Left ventricle myocardium superior (tissue), 1 donor: ENCODE data around the gene CKS2. TPM values are rescaled to one million over a fixed set of nuclear protein-coding genes. Genes with fewer than 3 reads are reported as not detected.

ENCODE experiments used
- ATAC-seq: fragments of 200-7000 bp; cut with Tn5 transposase; one replicate; pipeline ENCODE4 v1.9.1; 2020; ENCODE audit warnings: mild to moderate bottlenecking, moderate library complexity
- DNase-seq: peaks from one replicate; pipeline ENCODE4 v3.0.0-alpha.2; 2020
- intact Hi-C: fragments of 100-400 bp; cut with micrococcal nuclease; formaldehyde crosslinking; loops from one replicate; pipeline ENCODE4 v1.11.0; 2022
- microRNA-seq: library from miRNA; unstranded; fragments of <30 nt; microRNA quantifications from one replicate; pipeline ENCODE4 v1.2.0, GENCODE V29; 2020; ENCODE audit warnings: borderline number of aligned reads
- total RNA-seq: library from RNA; stranded (reverse); fragmentation: NEBNext Ultra II Directional; extraction: Animal tissue kit (Norgen Biotek cat#: 25700); gene quantifications from one replicate; pipeline ENCODE4 v1.2.1, GENCODE V29; 2021
- donor health status: DM: no; HTN: yes; CAD: no; lungs with severe emphysema.

CKS2 gene
- total RNA-seq, 1 donor from 2014 or later, result 11.2 TPM

GRCh38 chr9:89361816-89362646 is 51.0 kb downstream of the CKS2 start:
- no peak for DNase-seq
- no peak for ATAC-seq
- intact Hi-C loops, result no loop called here

- intact Hi-C loops, result no loop called here
These were observed 51.8 kb downstream of the CKS2 start for GRCh38 chr9:89362647-89363310.

GRCh38 chr9:89363311-89363670 is 52.3 kb downstream of the CKS2 start:
- ATAC-seq (no peak), DNase-seq (no peak)
- intact Hi-C loops, result no loop called here

More at GRCh38 chr9:89362647-89363310, 51.8 kb downstream of the CKS2 start:
- no peak for ATAC-seq
- no peak for DNase-seq

- no peak for ATAC-seq
- intact Hi-C loops, result no loop called here
- peak; percentile 8 for DNase-seq
These were observed 53.1 kb downstream of the CKS2 start for GRCh38 chr9:89363921-89364665.

GRCh38 chr9:89364666-89365531 is 53.9 kb downstream of the CKS2 start:
- DNase-seq (peak; percentile 22), ATAC-seq (no peak)
- intact Hi-C loops, result no loop called here

GRCh38 chr9:89365532-89365912 is 54.5 kb downstream of the CKS2 start:
- ATAC-seq, result no peak
- DNase-seq, result no peak
- intact Hi-C loops, result no loop called here

Small RNA genes lying within 50 kb of the gene (microRNA-seq; reads per million reads assigned to microRNA genes)
- gene MIR3153, result not detected

Other genes starting within 250 kb of the CKS2 start
- gene SHC3, start 132.4 kb upstream of the CKS2 start, total RNA-seq, result 0.59 TPM
- gene SECISBP2, start 7.3 kb downstream of the CKS2 start, total RNA-seq, result 15.7 TPM
- 24.7 TPM for gene SEMA4D, start 186.9 kb downstream of the CKS2 start, total RNA-seq